Hematopoietic multipotent progenitor cell treated with erythropoietin and hydrocortisone succinate and interleukin-3 and kit ligand, for 17 days (in vitro differentiated cells): ENCODE results near the gene THRAP3.
"Not testable (repeated sequence)": the region's sequence is repeated elsewhere in the genome, so short reads cannot be mapped to it uniquely, and the experiment has no call there.

Source experiments
- DNase-seq: peaks from one replicate; pipeline ENCODE4 v3.0.0-alpha.2; 2015; ENCODE audit warnings: low spot score

The THRAP3 gene

GRCh38 chr1:36207339-36207738 lies 16.9 kb upstream of the THRAP3 start:
- no peak for DNase-seq

GRCh38 chr1:36208978-36209703 lies 15.1 kb upstream of the THRAP3 start:
- no peak for DNase-seq

- DNase-seq = no peak
Measured at GRCh38 chr1:36211307-36211706, 12.9 kb upstream of the THRAP3 start.

GRCh38 chr1:36211841-36212240 lies 12.4 kb upstream of the THRAP3 start:
- no peak for DNase-seq

GRCh38 chr1:36212782-36213181 lies 11.5 kb upstream of the THRAP3 start:
- DNase-seq = no peak

GRCh38 chr1:36217670-36218069 lies 6.6 kb upstream of the THRAP3 start:
- no peak for DNase-seq

GRCh38 chr1:36221901-36222300 lies 2.3 kb upstream of the THRAP3 start:
- not testable (repeated sequence) for DNase-seq

- no peak for DNase-seq
Measured at GRCh38 chr1:36222481-36223380, 1.5 kb upstream of the THRAP3 start.

GRCh38 chr1:36223381-36223995 lies 755 bp upstream of the THRAP3 start:
- peak; percentile 77 for DNase-seq

- peak; percentile 89 for DNase-seq
Measured at GRCh38 chr1:36224537-36225282, 467 bp downstream of the THRAP3 start.

- DNase-seq = no peak
Measured at GRCh38 chr1:36225283-36225899, 1.1 kb downstream of the THRAP3 start.

- DNase-seq = not testable (repeated sequence)
Measured at GRCh38 chr1:36230279-36230678, 6.0 kb downstream of the THRAP3 start.

GRCh38 chr1:36231191-36231590 lies 6.9 kb downstream of the THRAP3 start:
- peak; percentile 4 for DNase-seq

- DNase-seq = peak; percentile 6
Measured at GRCh38 chr1:36232212-36233095, 8.2 kb downstream of the THRAP3 start.

- peak; percentile 3 for DNase-seq
Measured at GRCh38 chr1:36236302-36236701, 12.1 kb downstream of the THRAP3 start.

- DNase-seq = peak; percentile 4
Measured at GRCh38 chr1:36238433-36238832, 14.2 kb downstream of the THRAP3 start.

- peak; percentile 3 for DNase-seq
Measured at GRCh38 chr1:36239941-36240637, 15.8 kb downstream of the THRAP3 start.

GRCh38 chr1:36247538-36247937 lies 23.3 kb downstream of the THRAP3 start:
- no peak for DNase-seq

- peak; percentile 80 for DNase-seq
Measured at GRCh38 chr1:36248250-36248894, 24.1 kb downstream of the THRAP3 start.
